Right lobe of liver (tissue), 4 donors: ENCODE results near the gene NDOR1.

ENCODE experiments used
- CTCF ChIP-seq, 4 donors: fragments of 200-600 bp in 3 of 4; fragments of 450-650 bp in 1 of 4; IDR thresholded peaks; one replicate each; pipeline versions ENCODE4 v1.5.1 to v1.8.0; 2016 to 2022; ENCODE audit warnings: antibody characterized with exemption in 4 of 4, mild to moderate bottlenecking in 2 of 4
- POLR2A ChIP-seq: fragments of 450-650 bp; IDR thresholded peaks from one replicate; pipeline ENCODE4 v1.6.1; 2017; ENCODE audit warnings: antibody characterized with exemption, mild to moderate bottlenecking
- donor health status: DM: no; HTN: no; CAD: no.
- donor health status: DM: no; HTN: no; CAD: no.
- donor health status: DM: no; HTN: yes; CAD: no.

DNA sequence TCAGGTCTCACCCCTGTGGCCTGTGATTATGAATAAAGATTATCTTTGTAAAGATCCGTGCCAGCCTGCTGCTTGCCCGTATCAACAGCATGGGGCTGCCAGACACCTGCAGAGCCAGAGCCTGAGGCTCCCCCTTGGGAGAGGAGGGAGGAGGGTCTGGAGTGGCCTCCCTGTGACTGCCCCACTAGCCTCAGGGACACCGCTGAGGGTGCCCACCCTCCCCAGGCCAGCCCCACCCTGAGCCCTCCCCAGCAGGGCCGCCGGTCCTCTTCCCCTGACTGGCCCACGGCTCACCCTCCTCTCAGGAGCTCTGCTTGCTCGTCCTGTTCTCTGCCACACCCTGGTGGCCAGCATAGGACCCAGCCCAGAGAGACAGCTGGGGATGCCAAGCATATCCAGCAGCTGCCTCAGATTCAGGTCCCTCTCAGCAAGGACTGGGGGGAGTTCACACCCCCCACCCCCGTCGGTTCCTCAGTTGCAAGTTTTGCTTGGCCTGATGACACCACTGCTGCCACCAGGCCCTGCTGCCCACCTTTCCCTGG is 15.1 kb upstream of the NDOR1 start:
- TF ChIP-seq CTCF (IDR thresholded peaks at IDR 0.05) (no peak), POLR2A (no peak)
